SK-N-SH treated with all-trans-retinoic acid at 6 μM for 48 hours (cell line): ENCODE measurements around the gene TCFL5.

ENCODE experiments used
- GLIS3 ChIP-seq: fragments of 250-450 bp; sonication (Bioruptor Pico); IDR thresholded peaks from 2 replicates; pipeline ENCODE4 v1.5.0; 2020; ENCODE audit warnings: mild to moderate bottlenecking, moderate library complexity
- PPARA ChIP-seq: fragments of 250-450 bp; sonication (Bioruptor Pico); IDR thresholded peaks from 2 replicates; pipeline ENCODE4 v1.5.0; 2020; ENCODE audit warnings: mild to moderate bottlenecking, borderline replicate concordance
- ZC3H10 ChIP-seq: fragments of 250-450 bp; sonication (Bioruptor Pico); IDR thresholded peaks from 2 replicates; pipeline ENCODE4 v1.5.1; 2021; ENCODE audit warnings: mild to moderate bottlenecking, moderate library complexity
- ZFP30 ChIP-seq: fragments of 450-650 bp; formaldehyde crosslinking; IDR thresholded peaks from 2 replicates; pipeline ENCODE4 v1.5.0; 2022; ENCODE audit warnings: mild to moderate bottlenecking, moderate library complexity
- ZNF70 ChIP-seq: fragments of 450-650 bp; formaldehyde crosslinking; IDR thresholded peaks from 2 replicates; pipeline ENCODE4 v1.5.0; 2020; ENCODE audit warnings: mild to moderate bottlenecking, moderate library complexity

DNA sequence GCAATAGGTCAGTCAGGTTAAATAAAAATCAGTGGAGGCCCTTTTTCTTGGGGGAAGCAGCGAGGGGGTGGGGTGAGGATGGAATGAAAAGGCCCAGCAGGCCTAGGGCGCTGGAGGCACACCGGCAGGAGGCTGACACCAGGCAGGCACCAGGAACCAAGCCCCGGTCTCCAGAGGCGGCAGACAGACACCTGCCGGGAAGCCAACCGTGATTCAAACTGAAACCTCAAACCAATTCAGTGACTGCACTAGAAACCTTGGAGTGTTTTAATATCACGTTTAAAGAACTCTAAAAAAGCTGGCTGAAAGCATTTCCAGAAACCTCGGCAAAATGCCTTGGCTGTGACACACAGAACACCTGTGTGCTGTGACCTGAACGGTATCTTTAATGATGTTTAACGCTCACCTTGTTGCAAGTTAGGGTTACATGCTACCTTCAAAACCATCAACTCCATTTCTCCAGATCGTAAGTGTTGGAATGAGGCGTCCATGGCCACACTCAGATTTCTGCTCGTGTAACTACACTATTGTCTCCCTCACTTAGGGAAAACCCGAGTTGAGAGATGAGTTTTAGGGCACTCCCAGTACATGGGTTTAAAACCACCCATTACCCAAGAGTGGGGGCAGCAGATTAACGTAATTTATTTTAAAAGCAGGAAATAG, 37.5 kb upstream of the TCFL5 start:
- TF ChIP-seq ZC3H10 (CRISPR knock-in tag) = no peak
- no peak for TF ChIP-seq PPARA
- no peak for TF ChIP-seq ZNF70
- TF ChIP-seq GLIS3 (CRISPR knock-in tag) = no peak
- TF ChIP-seq ZFP30 = no peak
